22Rv1 (cell line): ENCODE results near the gene PODXL2.
A peak's percentile ranks its signal among the peaks of the same experiment; 100 is the strongest.

Experiments used
- H3K27ac ChIP-seq: fragments of 450-650 bp; 2 replicates; pipeline ENCODE4 v1.5.1; 2017
- CTCF ChIP-seq: fragments of 450-650 bp; IDR thresholded peaks from 2 replicates; pipeline ENCODE4 v1.5.1; 2017; ENCODE audit warnings: mild to moderate bottlenecking
- ZFX ChIP-seq: fragments of 450-650 bp; IDR thresholded peaks from 2 replicates; pipeline ENCODE4 v1.6.1; 2017; ENCODE audit warnings: antibody characterized with exemption, borderline replicate concordance

PODXL2 gene

GRCh38 chr3:127597020-127597771, 31.8 kb upstream of the PODXL2 start:
- TF ChIP-seq ZFX, result no peak
- no peak for TF ChIP-seq CTCF

GRCh38 chr3:127598841-127599570, 30.0 kb upstream of the PODXL2 start:
- TF ChIP-seq CTCF (no peak), ZFX (no peak)
- peak overlapping the region; percentile 79 for H3K27ac ChIP-seq

More at GRCh38 chr3:127597020-127597771, 31.8 kb upstream of the PODXL2 start:
- H3K27ac ChIP-seq, result peak overlapping the region; percentile 79

DNA sequence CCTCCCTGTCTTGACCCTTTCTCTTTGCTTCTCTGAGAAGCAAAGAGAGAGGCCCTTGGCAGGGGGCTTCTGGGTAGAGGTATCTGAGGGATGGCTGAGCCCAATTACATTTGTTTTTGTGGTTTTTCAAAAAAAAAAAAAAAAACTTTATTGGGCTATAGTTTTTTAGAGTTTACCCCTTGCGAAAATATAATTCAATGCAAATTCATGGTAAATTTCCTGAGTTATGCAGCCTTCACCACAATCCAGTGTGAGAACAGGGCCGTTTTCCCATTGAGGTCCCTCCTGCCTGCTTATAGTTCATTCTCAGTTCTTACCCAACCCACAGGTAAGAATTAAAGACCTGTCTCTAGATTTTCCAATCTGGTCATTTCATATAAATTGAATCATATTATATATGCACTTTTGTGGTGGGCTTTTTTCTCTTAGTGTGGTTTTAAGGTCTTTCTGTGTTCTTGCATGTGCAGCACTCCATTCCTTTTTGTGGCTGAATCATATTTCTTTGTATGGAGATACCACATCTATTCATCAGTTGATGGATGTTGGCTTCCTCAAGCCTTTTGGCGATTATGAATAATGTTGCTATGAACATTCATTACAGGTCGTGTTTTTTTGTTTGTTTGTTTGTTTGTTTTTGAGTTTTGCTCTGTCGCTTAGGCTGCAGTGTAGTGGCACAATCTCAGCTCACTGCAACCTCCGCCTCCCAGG, 28.1 kb upstream of the PODXL2 start:
- TF ChIP-seq CTCF, result no peak
- TF ChIP-seq ZFX, result no peak
- no peak overlapping the region for H3K27ac ChIP-seq

DNA sequence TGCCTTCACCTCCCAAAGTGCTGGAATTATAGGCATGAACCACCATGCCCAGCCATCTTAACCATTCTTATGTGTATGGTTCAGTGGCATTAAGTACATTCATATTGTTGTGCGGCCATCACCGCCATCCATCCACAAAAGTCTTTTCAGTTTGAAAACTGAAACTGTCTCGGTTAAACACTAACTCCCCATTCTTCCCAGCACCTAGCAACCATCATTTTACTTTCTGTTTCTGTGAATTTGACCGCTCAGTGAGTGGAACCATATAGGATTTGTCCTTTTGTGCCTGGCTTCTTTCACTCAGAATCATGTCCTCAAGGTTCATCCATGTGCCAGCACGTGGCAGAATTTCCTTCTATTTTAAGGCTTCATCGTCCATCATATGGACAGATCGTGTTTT, 24.9 kb upstream of the PODXL2 start:
- TF ChIP-seq CTCF (no peak), ZFX (no peak)
- no peak overlapping the region for H3K27ac ChIP-seq

- TF ChIP-seq ZFX (no peak), CTCF (no peak)
- H3K27ac ChIP-seq, result no peak overlapping the region
Observed at GRCh38 chr3:127604546-127605165, 24.3 kb upstream of the PODXL2 start.

DNA sequence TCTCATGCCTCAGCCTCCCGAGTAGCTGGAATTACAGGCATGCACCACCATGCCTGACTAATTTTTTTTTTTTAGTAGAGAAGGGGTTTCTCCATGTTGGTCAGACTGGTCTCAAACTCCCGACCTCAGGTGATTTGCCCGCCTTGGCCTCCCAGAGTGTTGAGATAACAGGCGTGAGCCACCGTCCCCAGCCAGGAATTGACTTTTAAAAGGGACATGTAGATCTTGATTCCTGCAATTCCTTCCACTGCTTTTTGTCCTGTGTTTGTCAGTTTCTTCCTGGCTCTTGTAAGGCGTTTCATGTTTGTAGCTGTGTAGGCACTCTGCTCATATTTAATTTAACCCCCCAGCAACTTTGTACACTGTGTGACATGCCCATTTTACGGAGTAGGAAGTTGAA, 23.4 kb upstream of the PODXL2 start:
- H3K27ac ChIP-seq, result peak overlapping the region; percentile 55

- TF ChIP-seq CTCF, result no peak
- no peak for TF ChIP-seq ZFX
- H3K27ac ChIP-seq, result peak overlapping the region; percentile 55
Observed at GRCh38 chr3:127606086-127606805, 22.7 kb upstream of the PODXL2 start.
